Measurements from ENCODE around the gene GRK5.

The GRK5 gene

GRCh38 chr10:119447823-119448546 is 240.6 kb downstream of the GRK5 start:
- H3K4me3 ChIP-seq (ENCODE audit: low read depth, low read length): no peak overlapping the region
- no peak for TF ChIP-seq CTCF (IDR thresholded peaks at IDR 0.05; ENCODE audit: low read depth, low read length)

- no peak overlapping the region for H3K4me3 ChIP-seq (ENCODE audit: low read depth, low read length)
Measured at GRCh38 chr10:119448628-119449584, 241.5 kb downstream of the GRK5 start.

GRCh38 chr10:119449760-119450461 is 242.5 kb downstream of the GRK5 start:
- no peak for TF ChIP-seq CTCF (IDR thresholded peaks at IDR 0.05; ENCODE audit: low read depth, low read length)
- H3K4me3 ChIP-seq (ENCODE audit: low read depth, low read length): no peak overlapping the region

More at GRCh38 chr10:119448628-119449584, 241.5 kb downstream of the GRK5 start:
- TF ChIP-seq CTCF (IDR thresholded peaks at IDR 0.05; ENCODE audit: low read depth, low read length): no peak

- TF ChIP-seq CTCF (IDR thresholded peaks at IDR 0.05; ENCODE audit: low read depth, low read length): no peak
- no peak overlapping the region for H3K4me3 ChIP-seq (ENCODE audit: low read depth, low read length)
Measured at GRCh38 chr10:119450606-119451299, 243.4 kb downstream of the GRK5 start.

GRCh38 chr10:119451300-119451896 is 244.0 kb downstream of the GRK5 start:
- no peak for TF ChIP-seq CTCF (IDR thresholded peaks at IDR 0.05; ENCODE audit: low read depth, low read length)
- H3K4me3 ChIP-seq (ENCODE audit: low read depth, low read length): no peak overlapping the region

GRCh38 chr10:119452396-119452795 is 245.0 kb downstream of the GRK5 start:
- TF ChIP-seq CTCF (IDR thresholded peaks at IDR 0.05; ENCODE audit: low read depth, low read length): no peak
- no peak overlapping the region for H3K4me3 ChIP-seq (ENCODE audit: low read depth, low read length)

Measured in WI38 (cell line).